Astrocyte (in vitro differentiated cells and primary cell): ENCODE results near the gene TIMP3.

Experiments
- EZH2 ChIP-seq: IDR thresholded peaks from 2 replicates; pipeline ENCODE4 v1.6.1; 2012; ENCODE audit warnings: mild to moderate bottlenecking, low read length, inconsistent platforms; ENCODE audit not compliant: insufficient read depth
- TF ChIP-seq, protein P1 (sequence below): IDR thresholded peaks from 2 replicates; pipeline ENCODE4 v1.5.1; 2011; ENCODE audit warnings: low read depth, mild to moderate bottlenecking, inconsistent platforms, low read length, moderate library complexity; ENCODE audit not compliant: insufficient read depth

DNA sequence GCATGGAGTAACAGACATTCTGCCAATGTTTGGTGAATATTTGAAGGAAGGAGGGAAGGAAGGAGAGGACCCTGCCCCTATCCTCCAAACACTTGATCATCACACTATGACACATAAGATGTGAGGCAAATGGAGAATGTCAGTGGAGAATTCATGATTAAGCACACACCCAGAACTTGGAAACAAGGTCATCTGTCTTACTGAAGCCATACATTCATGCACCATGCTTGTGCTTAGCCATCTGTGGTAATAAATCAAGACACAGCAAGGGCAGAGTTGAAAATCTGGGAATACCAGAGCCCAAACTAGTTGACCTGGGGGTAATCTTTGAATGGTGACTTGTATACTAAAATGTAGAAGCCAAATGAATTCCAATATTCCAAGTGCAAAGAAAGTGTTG is 7.9 kb upstream of the TIMP3 start:
- TF ChIP-seq, protein P1, sequence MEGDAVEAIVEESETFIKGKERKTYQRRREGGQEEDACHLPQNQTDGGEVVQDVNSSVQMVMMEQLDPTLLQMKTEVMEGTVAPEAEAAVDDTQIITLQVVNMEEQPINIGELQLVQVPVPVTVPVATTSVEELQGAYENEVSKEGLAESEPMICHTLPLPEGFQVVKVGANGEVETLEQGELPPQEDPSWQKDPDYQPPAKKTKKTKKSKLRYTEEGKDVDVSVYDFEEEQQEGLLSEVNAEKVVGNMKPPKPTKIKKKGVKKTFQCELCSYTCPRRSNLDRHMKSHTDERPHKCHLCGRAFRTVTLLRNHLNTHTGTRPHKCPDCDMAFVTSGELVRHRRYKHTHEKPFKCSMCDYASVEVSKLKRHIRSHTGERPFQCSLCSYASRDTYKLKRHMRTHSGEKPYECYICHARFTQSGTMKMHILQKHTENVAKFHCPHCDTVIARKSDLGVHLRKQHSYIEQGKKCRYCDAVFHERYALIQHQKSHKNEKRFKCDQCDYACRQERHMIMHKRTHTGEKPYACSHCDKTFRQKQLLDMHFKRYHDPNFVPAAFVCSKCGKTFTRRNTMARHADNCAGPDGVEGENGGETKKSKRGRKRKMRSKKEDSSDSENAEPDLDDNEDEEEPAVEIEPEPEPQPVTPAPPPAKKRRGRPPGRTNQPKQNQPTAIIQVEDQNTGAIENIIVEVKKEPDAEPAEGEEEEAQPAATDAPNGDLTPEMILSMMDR, result no peak
- no peak for TF ChIP-seq EZH2
